Neural crest cell (in vitro differentiated cells): Measurements from ENCODE around the gene ENTR1. TPM values are rescaled to one million over a fixed set of nuclear protein-coding genes. Genes with fewer than 3 reads are reported as not detected.
A peak's percentile ranks its signal among the peaks of the same experiment; 100 is the strongest.

Experiments
- DNase-seq: peaks from one replicate; pipeline ENCODE4 v3.0.0; 2021; ENCODE audit warnings: low read depth, mixed read lengths, low spot score
- H3K27ac Mint-ChIP-seq: one replicate; pipeline ENCODE4 v1.8.0; 2021; ENCODE audit warnings: mild to moderate bottlenecking, mixed read lengths; ENCODE audit not compliant: unreplicated experiment
- H3K27me3 Mint-ChIP-seq: 2 replicates; pipeline ENCODE4 v1.8.0; 2021; ENCODE audit warnings: low read depth, mild to moderate bottlenecking, mixed read lengths
- H3K36me3 Mint-ChIP-seq: 2 replicates; pipeline ENCODE4 v1.8.0; 2021; ENCODE audit warnings: low read depth, mild to moderate bottlenecking, mixed read lengths
- H3K4me1 Mint-ChIP-seq: 2 replicates; pipeline ENCODE4 v1.8.0; 2021; ENCODE audit warnings: mixed read lengths
- H3K4me3 Mint-ChIP-seq: one replicate; pipeline ENCODE4 v1.8.0; 2021; ENCODE audit warnings: mild to moderate bottlenecking, mixed read lengths
- H3K9me3 Mint-ChIP-seq: 2 replicates; pipeline ENCODE4 v1.8.0; 2021; ENCODE audit warnings: mixed read lengths
- CTCF ChIP-seq: fragments of 200-600 bp; sonication (generic); conservative IDR thresholded peaks from 2 replicates; pipeline ENCODE4 v1.5.0; 2021; ENCODE audit warnings: antibody characterized with exemption, mild to moderate bottlenecking
- total RNA-seq: library from RNA; stranded (reverse); gene quantifications from 2 replicates; pipeline ENCODE4 v1.2.1, GENCODE V29; 2021

Gene ENTR1
- total RNA-seq, 1 donor from 2014 or later, result 89.3 TPM

GRCh38 chr9:136401173-136401922 is 9.1 kb downstream of the ENTR1 start:
- peak overlapping the region; percentile 73 for H3K27ac Mint-ChIP-seq

GRCh38 chr9:136400038-136400834 is 10.2 kb downstream of the ENTR1 start, which contains the start of gene SNAPC4:
Gene SNAPC4 (minus strand): TSS chr9:136400170. CDS start chr9:136398428, 1,742 bp downstream.
- peak; percentile 93 for DNase-seq
- Mint-ChIP-seq H3K9me3 (no peaks in the 10 kb centered on the region), H3K4me1 (peaks cover 8% of the 10 kb centered on the region), H3K4me3 (peak within 1 kb of the TSS; percentile 91), H3K36me3 (no peaks in the 10 kb centered on the region), H3K27me3 (no peaks in the 10 kb centered on the region), H3K27ac (peak within 1 kb of the TSS; percentile 87)
- peak; percentile 95 for TF ChIP-seq CTCF

More at GRCh38 chr9:136401173-136401922, 9.1 kb downstream of the ENTR1 start:
- Mint-ChIP-seq H3K27me3 (no peaks in the 10 kb centered on the region), H3K9me3 (no peaks in the 10 kb centered on the region), H3K4me1 (peaks cover 8% of the 10 kb centered on the region), H3K36me3 (no peaks in the 10 kb centered on the region), H3K4me3 (peak overlapping the region; percentile 72)
- DNase-seq, result no peak
- TF ChIP-seq CTCF, result no peak

GRCh38 chr9:136399176-136400037 is 11.0 kb downstream of the ENTR1 start:
- peak overlapping the region; percentile 91 for H3K4me3 Mint-ChIP-seq
- H3K9me3 Mint-ChIP-seq, result no peaks in the 10 kb centered on the region
- peak; percentile 6 for DNase-seq
- TF ChIP-seq CTCF, result no peak
- peaks cover 8% of the 10 kb centered on the region for H3K4me1 Mint-ChIP-seq
- peak overlapping the region; percentile 87 for H3K27ac Mint-ChIP-seq
- no peaks in the 10 kb centered on the region for H3K36me3 Mint-ChIP-seq
- no peaks in the 10 kb centered on the region for H3K27me3 Mint-ChIP-seq

- peak overlapping the region; percentile 91 for H3K4me3 Mint-ChIP-seq
- H3K9me3 Mint-ChIP-seq, result no peaks in the 10 kb centered on the region
- no peaks in the 10 kb centered on the region for H3K27me3 Mint-ChIP-seq
- no peaks in the 10 kb centered on the region for H3K36me3 Mint-ChIP-seq
- peaks cover 8% of the 10 kb centered on the region for H3K4me1 Mint-ChIP-seq
- TF ChIP-seq CTCF, result no peak
- H3K27ac Mint-ChIP-seq, result no peak overlapping the region
- no peak for DNase-seq
These were observed 12.1 kb downstream of the ENTR1 start for GRCh38 chr9:136398286-136398685.

GRCh38 chr9:136397643-136398042 is 12.8 kb downstream of the ENTR1 start:
- H3K4me1 Mint-ChIP-seq, result peaks cover 8% of the 10 kb centered on the region
- H3K4me3 Mint-ChIP-seq, result no peak overlapping the region
- DNase-seq, result no peak
- no peaks in the 10 kb centered on the region for H3K9me3 Mint-ChIP-seq
- no peak overlapping the region for H3K27ac Mint-ChIP-seq
- no peaks in the 10 kb centered on the region for H3K27me3 Mint-ChIP-seq
- H3K36me3 Mint-ChIP-seq, result no peaks in the 10 kb centered on the region
- TF ChIP-seq CTCF, result no peak
